Upper lobe of left lung (tissue), 6 donors: ENCODE results near the gene TMEM178B. TPM values are rescaled to one million over a fixed set of nuclear protein-coding genes. Genes with fewer than 3 reads are reported as not detected.
"Not testable (repeated sequence)": the region's sequence is repeated elsewhere in the genome, so short reads cannot be mapped to it uniquely, and the experiment has no call there.

ENCODE experiments used
- ATAC-seq, 2 donors: fragments of 200-7000 bp; cut with Tn5 transposase; one replicate each; pipeline ENCODE4 v1.9.1; 2022; ENCODE audit warnings: mild to moderate bottlenecking in 2 of 2, moderate library complexity in 2 of 2; ENCODE audit not compliant: low FRiP score in 2 of 2
- DNase-seq, 2 donors: peaks; one replicate each; pipeline ENCODE4 v3.0.0-alpha.2; 2019 to 2020
- H3K27ac ChIP-seq, 4 donors: fragments of 200-600 bp; sonication (generic); one replicate each; pipeline ENCODE4 v1.5.1; 2016 to 2019
- H3K27me3 ChIP-seq, 4 donors: fragments of 200-600 bp; sonication (generic); one replicate each; pipeline ENCODE4 v1.5.1; 2017 to 2019
- H3K36me3 ChIP-seq, 4 donors: fragments of 200-600 bp; sonication (generic); one replicate each; pipeline ENCODE4 v1.5.1; 2016 to 2019
- H3K4me1 ChIP-seq, 4 donors: fragments of 200-600 bp; sonication (generic); one replicate each; pipeline ENCODE4 v1.5.1; 2018 to 2019
- H3K4me3 ChIP-seq, 4 donors: fragments of 200-600 bp; sonication (generic); one replicate each; pipeline ENCODE4 v1.5.1; 2017 to 2019; ENCODE audit warnings: mild to moderate bottlenecking in 2 of 4, moderate library complexity in 1 of 4
- H3K9me3 ChIP-seq, 4 donors: fragments of 200-600 bp; sonication (generic); one replicate each; pipeline ENCODE4 v1.5.1; 2018 to 2019
- EP300 ChIP-seq, 4 donors: sonication (generic); formaldehyde crosslinking; IDR thresholded peaks; one replicate each; pipeline ENCODE4 v1.5.1; 2017; ENCODE audit warnings: antibody characterized with exemption in 4 of 4, control low read depth in 2 of 4
- POLR2A ChIP-seq, 4 donors: fragments of 450-650 bp; IDR thresholded peaks; one replicate each; pipeline ENCODE4 v1.5.1; 2016 to 2017; ENCODE audit warnings: antibody characterized with exemption in 4 of 4, mild to moderate bottlenecking in 2 of 4
- POLR2AphosphoS5 ChIP-seq, 2 donors: sonication (generic); formaldehyde crosslinking; IDR thresholded peaks; one replicate each; pipeline ENCODE4 v1.5.1; 2017; ENCODE audit warnings: antibody characterized with exemption in 2 of 2
- WGBS, 2 donors: methylation state at CpG; one replicate each; pipeline ENCODE4 v1.1.5; 2017 to 2018; 5-methylcytosine and 5-hydroxymethylcytosine counted together
- total RNA-seq, 6 donors: library from RNA; depleted of rRNA in 4 of 6; stranded (reverse); fragments of >200 nt in 4 of 6; gene quantifications; one replicate each; pipeline versions ENCODE4 v1.1.0 to v1.2.1, GENCODE V29; 2016 to 2021
- TF ChIP-seq, protein P1 (sequence below), 6 experiments: fragments of 450-650 bp in 4 of 6; fragments of 200-600 bp in 2 of 6; sonication (generic) in 2 of 6; IDR thresholded peaks; one replicate each; pipeline ENCODE4 v1.5.1; 2016 to 2019; ENCODE audit warnings: antibody characterized with exemption in 6 of 6
- donor health status: DM: no; HTN: no; CAD: no; lungs with moderate emphysema.
- donor health status: DM: no; HTN: yes; CAD: no; lungs with severe emphysema.

TMEM178B gene
- total RNA-seq, 6 donors from 2014 or later, result under 0.01 to 1.4 (median 0.32) TPM

DNA sequence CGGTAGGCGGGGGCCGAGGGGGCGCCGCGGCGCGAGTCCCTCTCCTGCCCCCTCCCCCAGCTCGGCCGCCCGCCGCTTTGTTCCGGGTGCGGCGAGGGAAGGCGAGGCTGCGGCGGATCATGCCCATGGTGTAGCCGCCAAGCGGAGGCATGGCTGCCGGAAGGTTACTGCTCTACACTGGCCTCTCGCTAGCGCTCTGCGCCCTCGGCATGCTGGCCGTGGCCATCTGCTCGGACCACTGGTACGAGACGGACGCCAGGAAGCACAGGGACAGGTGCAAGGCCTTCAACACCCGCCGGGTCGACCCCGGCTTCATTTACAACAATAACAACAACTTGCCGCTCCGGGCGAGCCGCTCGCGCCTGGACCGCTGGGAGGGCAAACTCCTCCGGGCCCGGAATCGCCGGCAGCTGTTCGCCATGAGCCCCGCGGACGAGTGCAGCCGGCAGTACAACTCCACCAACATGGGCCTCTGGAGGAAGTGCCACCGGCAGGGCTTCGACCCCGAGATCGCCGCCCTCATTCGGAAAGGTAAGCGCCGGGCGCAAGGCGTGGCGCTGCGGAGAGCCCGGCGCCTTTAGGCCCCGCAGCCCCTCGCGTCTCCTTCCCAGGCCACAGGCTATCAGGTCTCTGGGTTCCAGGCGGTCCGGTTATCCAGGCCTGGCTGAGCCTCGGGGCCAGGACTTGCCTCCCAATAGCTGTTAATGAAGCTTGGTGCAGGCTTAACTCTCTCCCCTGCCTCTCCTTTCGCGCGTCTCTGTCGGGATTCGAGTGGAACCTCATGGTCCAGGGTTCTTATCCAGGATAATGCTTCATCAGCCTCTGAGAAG is 513 bp downstream of the TMEM178B start:
- peak overlapping the region; percentile 5 to 51 (median 42) for H3K4me3 ChIP-seq

DNA sequence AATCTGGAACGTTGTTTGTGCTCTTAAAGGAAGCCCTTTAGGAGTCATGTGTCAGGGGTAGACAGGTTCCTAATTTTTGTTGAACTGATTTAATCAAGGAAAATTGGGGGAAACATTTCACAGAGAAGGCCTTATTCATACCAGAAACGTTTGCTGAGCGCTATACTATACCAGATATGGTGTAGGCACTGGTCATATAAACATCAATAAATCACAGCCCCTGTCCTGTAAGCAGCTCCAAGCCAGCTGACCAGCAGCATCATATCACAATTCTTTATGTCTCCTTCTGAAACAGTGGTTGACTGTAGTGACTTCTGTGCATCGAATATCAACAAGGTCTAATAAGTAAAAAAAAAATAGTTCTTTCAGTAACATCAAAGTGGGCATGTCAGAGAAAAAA is 1.1 kb downstream of the TMEM178B start:
- DNase-seq (no peak), ATAC-seq (no peak)
- Histone ChIP-seq H3K36me3 (no peaks in the 10 kb centered on the region), H3K9me3 (no peaks in the 10 kb centered on the region), H3K4me3 (peak overlapping the region in 2 of 4 donors; percentile 48 to 51), H3K4me1 (peaks cover 35 to 39% (median 36%) of the 10 kb centered on the region in 4 donors), H3K27me3 (peaks cover 0 to 39% (median 22%) of the 10 kb centered on the region in 4 donors), H3K27ac (no peak overlapping the region)
- WGBS, 2 donors, result 38 to 40% methylated on average over 4 of the region's 4 CpGs
- TF ChIP-seq, protein P1, sequence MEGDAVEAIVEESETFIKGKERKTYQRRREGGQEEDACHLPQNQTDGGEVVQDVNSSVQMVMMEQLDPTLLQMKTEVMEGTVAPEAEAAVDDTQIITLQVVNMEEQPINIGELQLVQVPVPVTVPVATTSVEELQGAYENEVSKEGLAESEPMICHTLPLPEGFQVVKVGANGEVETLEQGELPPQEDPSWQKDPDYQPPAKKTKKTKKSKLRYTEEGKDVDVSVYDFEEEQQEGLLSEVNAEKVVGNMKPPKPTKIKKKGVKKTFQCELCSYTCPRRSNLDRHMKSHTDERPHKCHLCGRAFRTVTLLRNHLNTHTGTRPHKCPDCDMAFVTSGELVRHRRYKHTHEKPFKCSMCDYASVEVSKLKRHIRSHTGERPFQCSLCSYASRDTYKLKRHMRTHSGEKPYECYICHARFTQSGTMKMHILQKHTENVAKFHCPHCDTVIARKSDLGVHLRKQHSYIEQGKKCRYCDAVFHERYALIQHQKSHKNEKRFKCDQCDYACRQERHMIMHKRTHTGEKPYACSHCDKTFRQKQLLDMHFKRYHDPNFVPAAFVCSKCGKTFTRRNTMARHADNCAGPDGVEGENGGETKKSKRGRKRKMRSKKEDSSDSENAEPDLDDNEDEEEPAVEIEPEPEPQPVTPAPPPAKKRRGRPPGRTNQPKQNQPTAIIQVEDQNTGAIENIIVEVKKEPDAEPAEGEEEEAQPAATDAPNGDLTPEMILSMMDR (IDR thresholded peaks at IDR 0.05), result no peak
- TF ChIP-seq POLR2AphosphoS5 (IDR thresholded peaks at IDR 0.05), result no peak
- no peak for TF ChIP-seq EP300 (IDR thresholded peaks at IDR 0.05)
- no peak for TF ChIP-seq POLR2A (IDR thresholded peaks at IDR 0.05)

More for the DNA sequence above, 513 bp downstream of the TMEM178B start:
- TF ChIP-seq POLR2A (IDR thresholded peaks at IDR 0.05), result no peak
- TF ChIP-seq POLR2AphosphoS5 (IDR thresholded peaks at IDR 0.05), result no peak
- TF ChIP-seq, protein P1 (IDR thresholded peaks at IDR 0.05), result no peak
- no peak for TF ChIP-seq EP300 (IDR thresholded peaks at IDR 0.05)
- peak in 1 of 2 donors; percentile 51 for ATAC-seq
- no peaks in the 10 kb centered on the region for H3K36me3 ChIP-seq
- DNase-seq, result peak in 1 of 2 donors; percentile 82
- peaks cover 35 to 39% (median 36%) of the 10 kb centered on the region in 4 donors for H3K4me1 ChIP-seq
- no peak overlapping the region for H3K27ac ChIP-seq
- H3K27me3 ChIP-seq, result peaks cover 0 to 39% (median 22%) of the 10 kb centered on the region in 4 donors
- no peaks in the 10 kb centered on the region for H3K9me3 ChIP-seq
- WGBS, 2 donors, result 4% methylated on average over 9 to 58 of the region's 75 CpGs

DNA sequence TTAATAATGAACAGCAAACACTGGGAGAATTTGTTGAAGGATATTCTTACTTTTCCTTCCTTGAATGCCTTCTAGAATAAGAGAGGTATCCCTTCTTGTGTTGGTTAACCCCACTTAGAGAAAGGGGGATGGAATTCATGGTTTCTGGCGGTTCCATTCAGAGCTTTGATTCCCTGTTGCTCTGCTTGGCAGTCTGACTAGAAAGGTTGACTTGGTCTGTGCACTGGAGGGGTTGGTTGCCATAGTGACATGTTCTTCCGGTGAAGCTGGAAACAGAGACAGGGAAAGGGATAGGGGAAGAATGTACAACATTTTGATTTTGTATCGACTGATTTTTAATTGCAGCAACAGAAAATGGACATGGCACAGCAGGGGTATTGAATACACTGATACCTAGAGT is 2.5 kb downstream of the TMEM178B start:
- Histone ChIP-seq H3K4me1 (peaks cover 31 to 35% (median 33%) of the 10 kb centered on the region in 4 donors), H3K4me3 (no peak overlapping the region), H3K27me3 (peaks cover 0 to 32% (median 22%) of the 10 kb centered on the region in 4 donors), H3K27ac (no peak overlapping the region), H3K9me3 (no peaks in the 10 kb centered on the region), H3K36me3 (no peaks in the 10 kb centered on the region)
- ATAC-seq, result no peak
- WGBS, 2 donors, result 37 to 48% methylated on average over 3 of the region's 3 CpGs
- DNase-seq, result no peak
- TF ChIP-seq, protein P1 (IDR thresholded peaks at IDR 0.05), result no peak
- no peak for TF ChIP-seq POLR2A (IDR thresholded peaks at IDR 0.05)
- no peak for TF ChIP-seq EP300 (IDR thresholded peaks at IDR 0.05)
- no peak for TF ChIP-seq POLR2AphosphoS5 (IDR thresholded peaks at IDR 0.05)

DNA sequence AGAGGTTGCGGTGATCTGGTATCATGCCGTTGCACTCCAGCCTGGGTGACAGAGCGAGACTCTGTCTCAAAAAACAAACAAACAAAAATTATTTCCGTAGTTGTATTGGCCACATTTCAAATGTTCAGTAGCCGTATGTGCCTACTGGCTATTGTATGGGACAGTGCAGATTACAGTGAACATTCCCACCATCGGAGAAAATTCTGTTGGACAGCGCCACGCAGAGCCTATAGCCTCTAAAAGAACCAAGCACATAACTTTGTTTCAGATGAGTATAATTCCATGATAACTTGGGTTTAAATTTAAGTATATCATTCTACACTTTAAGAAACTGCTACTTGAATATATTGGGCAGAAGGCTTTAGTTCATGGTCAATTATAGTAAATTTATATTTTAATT is 5.4 kb downstream of the TMEM178B start:
- Histone ChIP-seq H3K4me3 (no peak overlapping the region), H3K4me1 (peaks cover 3 to 7% (median 5%) of the 10 kb centered on the region in 4 donors), H3K27ac (no peak overlapping the region), H3K36me3 (no peaks in the 10 kb centered on the region), H3K9me3 (no peaks in the 10 kb centered on the region), H3K27me3 (peaks cover 0 to 6% (median 2%) of the 10 kb centered on the region in 4 donors)
- WGBS, 2 donors, result 84% methylated on average over 8 of the region's 8 CpGs
- ATAC-seq (no peak), DNase-seq (no peak)
- TF ChIP-seq POLR2AphosphoS5 (IDR thresholded peaks at IDR 0.05) (no peak), EP300 (IDR thresholded peaks at IDR 0.05) (no peak)

DNA sequence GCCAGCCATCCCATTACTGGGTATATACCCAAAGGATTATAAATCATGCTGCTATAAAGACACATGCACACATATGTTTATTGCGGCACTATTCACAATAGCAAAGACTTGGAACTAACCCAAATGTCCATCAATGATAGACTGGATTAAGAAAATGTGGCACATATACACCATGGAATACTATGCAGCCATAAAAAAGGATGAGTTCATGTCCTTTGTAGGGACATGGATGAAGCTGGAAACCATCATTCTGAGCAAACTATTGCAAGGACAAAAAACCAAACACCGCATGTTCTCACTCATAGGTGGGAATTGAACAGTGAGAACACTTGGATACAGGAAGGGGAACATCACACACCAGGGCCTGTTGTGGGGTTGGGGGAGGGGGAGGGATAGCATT is 15.6 kb downstream of the TMEM178B start:
- not testable (repeated sequence) for H3K27ac ChIP-seq, H3K4me1 ChIP-seq, H3K27me3 ChIP-seq, H3K9me3 ChIP-seq, DNase-seq, ATAC-seq, H3K4me3 ChIP-seq, H3K36me3 ChIP-seq
- 66 to 88% methylated on average over 2 of the region's 2 CpGs for WGBS, 2 donors
